ENCODE data around the gene MMP15. TPM values are rescaled to one million over a fixed set of nuclear protein-coding genes. Genes with fewer than 3 reads are reported as not detected.

Gene MMP15
- total RNA-seq, 4 donors from 2014 or later, result 36.5 to 105 (median 80.5) TPM

DNA sequence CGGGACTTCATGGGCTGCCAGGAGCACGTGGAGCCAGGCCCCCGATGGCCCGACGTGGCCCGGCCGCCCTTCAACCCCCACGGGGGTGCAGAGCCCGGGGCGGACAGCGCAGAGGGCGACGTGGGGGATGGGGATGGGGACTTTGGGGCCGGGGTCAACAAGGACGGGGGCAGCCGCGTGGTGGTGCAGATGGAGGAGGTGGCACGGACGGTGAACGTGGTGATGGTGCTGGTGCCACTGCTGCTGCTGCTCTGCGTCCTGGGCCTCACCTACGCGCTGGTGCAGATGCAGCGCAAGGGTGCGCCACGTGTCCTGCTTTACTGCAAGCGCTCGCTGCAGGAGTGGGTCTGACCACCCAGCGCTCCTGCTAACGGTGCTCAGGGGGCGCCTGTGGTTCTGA is 19.5 kb downstream of the MMP15 start:
- peaks cover 49 to 51% of the 10 kb centered on the region in 2 donors for H3K4me1 ChIP-seq
- H3K36me3 ChIP-seq, result peaks cover 29 to 51% of the 10 kb centered on the region in 2 donors
- WGBS, 2 donors, result 92 to 93% methylated on average over 24 to 28 of the region's 31 CpGs
- no peaks in the 10 kb centered on the region for H3K27me3 ChIP-seq
- intact Hi-C loops (cut with DNase I), result no loop called here
- H3K27ac ChIP-seq, result peak overlapping the region in 2 of 3 donors; percentile 93 to 97
- TF ChIP-seq CTCF (IDR thresholded peaks at IDR 0.05) (no peak), POLR2A (IDR thresholded peaks at IDR 0.05) (no peak)
- no peak overlapping the region for H3K4me3 ChIP-seq (replicated peaks in 1 of 3)
- no peaks in the 10 kb centered on the region for H3K9me3 ChIP-seq
- no peak for DNase-seq

DNA sequence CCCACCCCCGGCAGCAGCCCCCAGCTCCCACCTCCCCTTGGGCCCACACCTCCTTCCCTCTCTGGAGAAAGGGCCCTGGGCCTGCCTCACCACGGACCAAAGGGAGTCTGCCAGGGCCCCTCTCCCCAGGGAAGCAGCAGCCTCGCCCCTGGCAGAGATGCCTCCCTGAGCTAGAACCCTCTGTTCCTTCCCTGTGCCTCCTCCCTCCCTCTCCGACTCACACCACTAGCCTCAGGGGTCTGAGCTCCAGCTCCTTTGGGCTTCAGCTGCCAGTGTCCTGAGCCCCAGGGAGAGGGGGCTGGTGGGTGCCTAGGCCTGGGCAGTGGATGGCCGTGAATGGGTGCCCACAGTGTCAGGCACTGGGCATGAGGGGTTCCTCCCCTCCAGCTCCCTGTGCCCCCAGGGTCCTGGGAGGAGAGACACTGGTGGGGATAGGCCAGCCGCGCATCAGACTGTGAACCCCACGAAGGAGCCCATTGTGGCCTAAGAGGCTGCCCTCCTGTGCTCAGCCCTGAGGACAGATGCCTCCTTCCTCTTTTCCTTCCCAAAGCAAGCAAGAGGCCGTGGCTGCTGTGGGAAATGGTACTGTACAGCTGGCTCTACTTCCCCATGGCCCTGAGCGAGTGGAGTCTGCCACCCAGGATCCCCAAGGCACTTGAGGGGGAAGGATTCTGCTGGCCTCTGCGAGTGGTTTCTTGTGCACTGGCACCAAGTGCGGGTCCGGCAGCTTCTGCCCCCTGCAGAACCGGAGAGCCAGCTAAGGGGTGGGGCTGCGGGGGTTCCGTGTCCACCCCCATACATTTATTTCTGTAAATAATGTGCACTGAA is 20.7 kb downstream of the MMP15 start:
- TF ChIP-seq CTCF (IDR thresholded peaks at IDR 0.05) (no peak), POLR2A (IDR thresholded peaks at IDR 0.05) (no peak)
- 55 to 73% methylated on average over 12 to 13 of the region's 16 CpGs for WGBS, 2 donors
- H3K27ac ChIP-seq, result peak overlapping the region; percentile 82 to 97 (median 93)
- H3K36me3 ChIP-seq, result peaks cover 19 to 39% of the 10 kb centered on the region in 2 donors
- no peaks in the 10 kb centered on the region for H3K9me3 ChIP-seq
- intact Hi-C loops (cut with DNase I), result no loop called here
- H3K27me3 ChIP-seq, result no peaks in the 10 kb centered on the region
- H3K4me1 ChIP-seq, result peaks cover 58 to 59% of the 10 kb centered on the region in 2 donors
- DNase-seq, result peak; percentile 53 to 59
- no peak overlapping the region for H3K4me3 ChIP-seq (replicated peaks in 1 of 3)

GRCh38 chr16:58046936-58047335 is 21.4 kb downstream of the MMP15 start:
- Histone ChIP-seq H3K9me3 (no peaks in the 10 kb centered on the region), H3K36me3 (peaks cover 13 to 33% of the 10 kb centered on the region in 2 donors), H3K4me3 (replicated peaks in 1 of 3) (no peak overlapping the region), H3K27me3 (no peaks in the 10 kb centered on the region), H3K27ac (peak overlapping the region; percentile 82 to 97 (median 93)), H3K4me1 (peaks cover 65 to 66% of the 10 kb centered on the region in 2 donors)
- TF ChIP-seq POLR2A (IDR thresholded peaks at IDR 0.05) (no peak), CTCF (IDR thresholded peaks at IDR 0.05) (no peak)
- peak; percentile 27 to 34 for DNase-seq
- intact Hi-C loops (cut with DNase I), result no loop called here
- 58 to 73% methylated on average over 2 to 6 of the region's 6 CpGs for WGBS, 2 donors

DNA sequence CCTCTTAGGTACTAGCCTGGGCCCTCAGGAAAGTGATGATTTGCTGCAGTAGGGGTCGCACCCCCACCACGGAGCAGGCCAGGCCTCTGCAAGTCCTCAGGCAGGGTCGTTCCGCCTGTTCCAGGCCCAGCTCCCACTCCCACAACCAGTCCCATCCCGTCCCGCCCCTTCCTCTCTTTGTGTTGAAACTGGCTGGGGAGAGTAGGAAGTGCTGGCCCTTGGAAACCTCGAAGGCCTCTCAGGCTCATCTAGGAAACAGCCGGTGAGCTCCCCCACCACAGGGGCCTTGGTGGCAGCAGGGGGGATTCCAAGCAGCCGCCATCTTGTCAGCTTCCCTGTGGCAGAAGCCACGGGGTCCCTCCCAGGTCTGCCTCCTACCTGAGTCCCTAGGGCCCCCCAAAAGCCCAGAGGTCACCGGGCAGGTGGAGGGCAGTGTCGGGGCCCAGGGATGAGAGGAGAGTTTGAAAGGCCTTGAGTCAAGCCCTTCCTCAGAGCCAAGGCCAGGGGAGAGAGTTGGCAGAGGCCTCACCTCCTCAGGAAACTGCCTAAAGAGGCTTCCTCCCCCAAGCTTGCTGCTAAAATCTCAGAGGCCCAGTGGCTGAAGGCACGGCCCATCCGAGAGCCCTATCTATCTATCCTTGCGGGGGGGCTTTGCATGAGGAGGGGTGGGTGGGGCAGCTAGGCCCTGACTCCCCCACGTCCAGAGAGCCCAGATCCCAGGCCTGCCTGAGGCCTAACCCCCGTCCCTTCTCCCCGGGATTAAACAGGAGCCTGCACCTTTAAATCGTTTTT is 22.2 kb downstream of the MMP15 start:
- WGBS, 2 donors, result 46 to 50% methylated on average over 15 to 18 of the region's 19 CpGs

More for the DNA sequence above, 22.2 kb downstream of the MMP15 start:
- Histone ChIP-seq H3K9me3 (no peaks in the 10 kb centered on the region), H3K4me3 (replicated peaks in 1 of 3) (no peak overlapping the region), H3K27me3 (no peaks in the 10 kb centered on the region), H3K36me3 (peaks cover 13 to 25% of the 10 kb centered on the region in 2 donors), H3K4me1 (peaks cover 70 to 72% of the 10 kb centered on the region in 2 donors), H3K27ac (peak overlapping the region; percentile 82 to 97 (median 93))
- TF ChIP-seq CTCF (IDR thresholded peaks at IDR 0.05), result no peak
- TF ChIP-seq POLR2A (IDR thresholded peaks at IDR 0.05), result no peak
- intact Hi-C loops (cut with DNase I), result no loop called here
- peak; percentile 46 to 51 for DNase-seq
